ENCODE results near the gene PLXNA4.

- TF ChIP-seq EZH2 (IDR thresholded peaks at IDR 0.05; ENCODE audit: insufficient read depth, low read length), result no peak
- TF ChIP-seq, protein P1, sequence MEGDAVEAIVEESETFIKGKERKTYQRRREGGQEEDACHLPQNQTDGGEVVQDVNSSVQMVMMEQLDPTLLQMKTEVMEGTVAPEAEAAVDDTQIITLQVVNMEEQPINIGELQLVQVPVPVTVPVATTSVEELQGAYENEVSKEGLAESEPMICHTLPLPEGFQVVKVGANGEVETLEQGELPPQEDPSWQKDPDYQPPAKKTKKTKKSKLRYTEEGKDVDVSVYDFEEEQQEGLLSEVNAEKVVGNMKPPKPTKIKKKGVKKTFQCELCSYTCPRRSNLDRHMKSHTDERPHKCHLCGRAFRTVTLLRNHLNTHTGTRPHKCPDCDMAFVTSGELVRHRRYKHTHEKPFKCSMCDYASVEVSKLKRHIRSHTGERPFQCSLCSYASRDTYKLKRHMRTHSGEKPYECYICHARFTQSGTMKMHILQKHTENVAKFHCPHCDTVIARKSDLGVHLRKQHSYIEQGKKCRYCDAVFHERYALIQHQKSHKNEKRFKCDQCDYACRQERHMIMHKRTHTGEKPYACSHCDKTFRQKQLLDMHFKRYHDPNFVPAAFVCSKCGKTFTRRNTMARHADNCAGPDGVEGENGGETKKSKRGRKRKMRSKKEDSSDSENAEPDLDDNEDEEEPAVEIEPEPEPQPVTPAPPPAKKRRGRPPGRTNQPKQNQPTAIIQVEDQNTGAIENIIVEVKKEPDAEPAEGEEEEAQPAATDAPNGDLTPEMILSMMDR (IDR thresholded peaks at IDR 0.05; ENCODE audit: insufficient read depth, low read depth, low read length), result no peak
Measured at GRCh38 chr7:132349075-132349474, 227.2 kb downstream of the PLXNA4 start.

All from astrocyte (in vitro differentiated cells and primary cell).